ENCODE data around the gene TAGLN. TPM values are rescaled to one million over a fixed set of nuclear protein-coding genes. Genes with fewer than 3 reads are reported as not detected.

Gene TAGLN
- total and polyA plus RNA-seq, 2 experiments from 2014 or later: 1,454 to 2,613 TPM

DNA sequence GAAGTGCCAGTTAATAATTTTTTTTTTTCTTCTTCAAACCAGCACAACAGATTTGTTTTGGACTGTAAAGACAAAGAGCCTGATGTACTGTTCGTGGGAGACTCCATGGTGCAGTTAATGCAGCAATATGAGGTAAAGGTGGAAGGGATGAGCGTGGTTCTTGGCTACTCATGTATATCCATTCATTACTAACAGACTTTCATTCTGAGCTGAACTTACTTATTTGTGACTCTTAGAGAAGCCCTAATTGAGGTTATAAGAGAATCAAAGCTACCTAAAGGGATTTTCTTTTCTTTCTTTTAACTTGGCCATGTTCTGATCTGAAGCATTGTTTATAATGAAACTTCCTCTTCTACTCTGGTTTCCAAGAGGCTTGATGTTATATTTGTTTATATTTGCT, 39.3 kb upstream of the TAGLN start:
- Histone ChIP-seq H4K20me1 (ENCODE audit: insufficient read depth) (peaks cover 12% of the 10 kb centered on the region; the same call in 1 of the 2 replicates), H3K9ac (no peak overlapping the region), H3K9me3 (ENCODE audit: low read depth) (no peaks in the 10 kb centered on the region), H3K36me3 (ENCODE audit: low read depth) (peaks cover 60% of the 10 kb centered on the region), H3K4me2 (ENCODE audit: unreplicated experiment) (no peak overlapping the region), H3K27ac (no peak overlapping the region), H3K4me3 (no peak overlapping the region), H2AFZ (no peak overlapping the region), H3K4me1 (ENCODE audit: insufficient read depth) (no peaks in the 10 kb centered on the region), H3K9me2 (ENCODE audit: insufficient read depth) (no peaks in the 10 kb centered on the region), H3K79me2 (ENCODE audit: insufficient read depth) (peaks cover 98% of the 10 kb centered on the region), H3K27me3 (replicated peaks; ENCODE audit: insufficient read depth) (no peaks in the 10 kb centered on the region), H3F3A (ENCODE audit: insufficient read depth) (no peaks in the 10 kb centered on the region)
- TF ChIP-seq EZH2 (IDR thresholded peaks at IDR 0.05; ENCODE audit: insufficient read depth, poor library complexity, severe bottlenecking) (no peak), EZH2phosphoT487 (IDR thresholded peaks at IDR 0.05; ENCODE audit: insufficient read depth, low read depth) (no peak)
- no peak for DNase-seq
- in situ Hi-C loops (cut with MboI): no loop called here
- 90 to 93% methylated on average over 2 of the region's 2 CpGs for WGBS, 2 experiments (ENCODE audit: low coverage in 1 of 2, low lambda C conversion rate in 2 of 2, missing lambda C conversion rate in 2 of 2)

DNA sequence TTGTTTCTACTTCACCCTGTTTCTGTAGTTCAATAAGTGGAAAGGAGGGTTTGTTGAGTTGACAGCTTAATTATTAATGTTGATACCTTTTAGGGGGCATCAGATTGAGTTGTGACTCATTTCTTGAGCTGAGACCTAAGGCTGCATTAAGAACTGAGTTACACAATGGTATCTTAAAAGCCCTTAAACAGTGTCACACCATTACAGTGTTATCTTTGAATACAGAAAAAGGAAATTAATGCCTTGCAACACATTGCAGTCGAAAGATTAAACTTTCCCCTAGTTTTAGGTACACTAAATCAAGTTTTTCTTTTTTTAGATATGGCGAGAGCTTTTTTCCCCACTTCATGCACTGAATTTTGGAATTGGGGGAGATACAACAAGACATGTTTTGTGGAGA, 38.3 kb upstream of the TAGLN start:
- TF ChIP-seq EZH2phosphoT487 (IDR thresholded peaks at IDR 0.05; ENCODE audit: insufficient read depth, low read depth) (no peak), EZH2 (IDR thresholded peaks at IDR 0.05; ENCODE audit: insufficient read depth, poor library complexity, severe bottlenecking) (no peak)
- no peaks in the 10 kb centered on the region for H3K4me1 ChIP-seq (ENCODE audit: insufficient read depth)
- H3K36me3 ChIP-seq (ENCODE audit: low read depth): peaks cover 57% of the 10 kb centered on the region
- DNase-seq: no peak
- no peak overlapping the region for H3K4me3 ChIP-seq
- WGBS, 2 experiments (ENCODE audit: low coverage in 1 of 2, low lambda C conversion rate in 2 of 2, missing lambda C conversion rate in 2 of 2): 97% methylated on average over 2 of the region's 2 CpGs
- H3K27ac ChIP-seq: no peak overlapping the region
- no peaks in the 10 kb centered on the region for H3K9me2 ChIP-seq (ENCODE audit: insufficient read depth)
- in situ Hi-C loops (cut with MboI): no loop called here
- no peak overlapping the region for H2AFZ ChIP-seq
- peaks cover 98% of the 10 kb centered on the region for H3K79me2 ChIP-seq (ENCODE audit: insufficient read depth)
- H3F3A ChIP-seq (ENCODE audit: insufficient read depth): peaks cover 3% of the 10 kb centered on the region; the same call in 1 of the 2 replicates
- no peak overlapping the region for H3K4me2 ChIP-seq (ENCODE audit: unreplicated experiment)
- H3K9me3 ChIP-seq (ENCODE audit: low read depth): no peaks in the 10 kb centered on the region
- no peaks in the 10 kb centered on the region for H3K27me3 ChIP-seq (replicated peaks; ENCODE audit: insufficient read depth)
- no peak overlapping the region for H3K9ac ChIP-seq
- peaks cover 12% of the 10 kb centered on the region; the same call in 1 of the 2 replicates for H4K20me1 ChIP-seq (ENCODE audit: insufficient read depth)

DNA sequence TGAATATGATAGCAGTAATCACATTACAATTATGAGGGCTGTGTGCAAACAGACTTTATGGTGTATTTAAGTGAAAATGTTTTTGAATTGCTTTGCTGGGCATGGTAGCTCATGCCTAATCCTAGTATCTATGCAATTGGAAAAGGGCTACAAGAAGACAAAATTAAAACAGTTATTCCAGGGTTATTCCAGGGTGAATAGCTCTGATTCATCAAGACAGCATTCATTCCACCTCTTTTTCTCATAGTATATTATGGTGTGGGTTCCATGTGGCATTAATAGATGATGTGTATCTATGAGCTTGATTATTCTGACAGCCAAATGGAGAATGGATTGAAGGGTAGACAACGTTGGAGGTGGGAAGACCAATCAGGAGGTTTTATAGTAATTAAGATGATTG, 32.7 kb upstream of the TAGLN start:
- H3K79me2 ChIP-seq (ENCODE audit: insufficient read depth): peaks cover 96% of the 10 kb centered on the region

DNA sequence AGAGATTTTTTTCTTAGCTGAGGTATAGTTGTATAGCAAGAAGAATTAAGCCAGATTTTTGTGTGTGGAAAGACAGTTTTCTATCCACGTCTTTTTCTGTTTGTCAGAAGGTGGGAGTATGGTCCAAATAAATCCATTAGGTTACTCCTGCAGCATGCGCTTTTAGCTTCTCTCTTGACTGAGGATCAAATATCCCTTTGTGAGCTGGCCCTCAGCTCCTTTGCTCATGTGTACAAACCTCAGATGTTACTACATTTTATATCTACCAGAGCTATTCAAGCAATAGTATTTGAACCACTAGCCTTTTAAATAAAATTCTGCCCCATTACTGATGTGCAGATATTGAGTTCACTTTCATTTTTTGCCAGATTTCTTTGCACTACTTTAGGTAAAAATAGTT, 29.4 kb upstream of the TAGLN start:
- H3K4me1 ChIP-seq (ENCODE audit: insufficient read depth): peaks cover 32% of the 10 kb centered on the region
- no peak for DNase-seq
- no peak overlapping the region for H3K27ac ChIP-seq
- H3F3A ChIP-seq (ENCODE audit: insufficient read depth): peaks cover 37% of the 10 kb centered on the region
- 96 to 100% methylated on average over 2 of the region's 2 CpGs for WGBS, 2 experiments (ENCODE audit: low coverage in 1 of 2, low lambda C conversion rate in 2 of 2, missing lambda C conversion rate in 2 of 2)
- no peak overlapping the region for H3K4me2 ChIP-seq (ENCODE audit: unreplicated experiment)
- no peak overlapping the region for H2AFZ ChIP-seq
- H3K9ac ChIP-seq: no peak overlapping the region
- TF ChIP-seq EZH2phosphoT487 (IDR thresholded peaks at IDR 0.05; ENCODE audit: insufficient read depth, low read depth) (no peak), EZH2 (IDR thresholded peaks at IDR 0.05; ENCODE audit: insufficient read depth, poor library complexity, severe bottlenecking) (no peak)
- no peaks in the 10 kb centered on the region for H3K27me3 ChIP-seq (replicated peaks; ENCODE audit: insufficient read depth)
- H3K36me3 ChIP-seq (ENCODE audit: low read depth): peaks cover 50% of the 10 kb centered on the region
- H3K79me2 ChIP-seq (ENCODE audit: insufficient read depth): peaks cover 64% of the 10 kb centered on the region
- no peak overlapping the region for H3K4me3 ChIP-seq
- no peaks in the 10 kb centered on the region for H3K9me3 ChIP-seq (ENCODE audit: low read depth)
- no peaks in the 10 kb centered on the region for H3K9me2 ChIP-seq (ENCODE audit: insufficient read depth)
- in situ Hi-C loops (cut with MboI): no loop called here
- H4K20me1 ChIP-seq (ENCODE audit: insufficient read depth): no peaks in the 10 kb centered on the region

More for the DNA sequence above, 32.7 kb upstream of the TAGLN start:
- H3K27me3 ChIP-seq (replicated peaks; ENCODE audit: insufficient read depth): no peaks in the 10 kb centered on the region
- no peaks in the 10 kb centered on the region for H4K20me1 ChIP-seq (ENCODE audit: insufficient read depth)
- no peak overlapping the region for H3K4me2 ChIP-seq (ENCODE audit: unreplicated experiment)
- no peak for TF ChIP-seq EZH2phosphoT487 (IDR thresholded peaks at IDR 0.05; ENCODE audit: insufficient read depth, low read depth)
- TF ChIP-seq EZH2 (IDR thresholded peaks at IDR 0.05; ENCODE audit: insufficient read depth, poor library complexity, severe bottlenecking): no peak
- H3K36me3 ChIP-seq (ENCODE audit: low read depth): peaks cover 69% of the 10 kb centered on the region
- no peaks in the 10 kb centered on the region for H3K9me3 ChIP-seq (ENCODE audit: low read depth)
- peaks cover 26% of the 10 kb centered on the region for H3K4me1 ChIP-seq (ENCODE audit: insufficient read depth)
- no peak overlapping the region for H3K27ac ChIP-seq
- H3K9me2 ChIP-seq (ENCODE audit: insufficient read depth): no peaks in the 10 kb centered on the region
- H3K4me3 ChIP-seq: no peak overlapping the region
- in situ Hi-C loops (cut with MboI): no loop called here
- DNase-seq: peak; percentile 51
- peaks cover 31% of the 10 kb centered on the region for H3F3A ChIP-seq (ENCODE audit: insufficient read depth)
- H2AFZ ChIP-seq: no peak overlapping the region
- 39 to 45% methylated on average over 1 of the region's 1 CpG for WGBS, 2 experiments (ENCODE audit: low coverage in 1 of 2, low lambda C conversion rate in 2 of 2, missing lambda C conversion rate in 2 of 2)
- no peak overlapping the region for H3K9ac ChIP-seq

GRCh38 chr11:117170210-117170609, 29.0 kb upstream of the TAGLN start:
- H3K9ac ChIP-seq: no peak overlapping the region
- H3K9me3 ChIP-seq (ENCODE audit: low read depth): no peaks in the 10 kb centered on the region
- H3K36me3 ChIP-seq (ENCODE audit: low read depth): peaks cover 47% of the 10 kb centered on the region
- H3K27me3 ChIP-seq (replicated peaks; ENCODE audit: insufficient read depth): no peaks in the 10 kb centered on the region
- in situ Hi-C loops (cut with MboI): no loop called here
- no peaks in the 10 kb centered on the region for H4K20me1 ChIP-seq (ENCODE audit: insufficient read depth)
- no peak overlapping the region for H3K27ac ChIP-seq
- 79 to 85% methylated on average over 9 of the region's 9 CpGs for WGBS, 2 experiments (ENCODE audit: low coverage in 1 of 2, low lambda C conversion rate in 2 of 2, missing lambda C conversion rate in 2 of 2)
- no peak overlapping the region for H3K4me2 ChIP-seq (ENCODE audit: unreplicated experiment)
- DNase-seq: peak; percentile 27
- peaks cover 37% of the 10 kb centered on the region for H3F3A ChIP-seq (ENCODE audit: insufficient read depth)
- TF ChIP-seq EZH2 (IDR thresholded peaks at IDR 0.05; ENCODE audit: insufficient read depth, poor library complexity, severe bottlenecking) (no peak), EZH2phosphoT487 (IDR thresholded peaks at IDR 0.05; ENCODE audit: insufficient read depth, low read depth) (no peak)
- H3K4me3 ChIP-seq: no peak overlapping the region
- peaks cover 32% of the 10 kb centered on the region for H3K4me1 ChIP-seq (ENCODE audit: insufficient read depth)
- H2AFZ ChIP-seq: no peak overlapping the region
- no peaks in the 10 kb centered on the region for H3K9me2 ChIP-seq (ENCODE audit: insufficient read depth)
- peaks cover 60% of the 10 kb centered on the region for H3K79me2 ChIP-seq (ENCODE audit: insufficient read depth)
